ENCODE results near the gene CTDSPL.

DNA sequence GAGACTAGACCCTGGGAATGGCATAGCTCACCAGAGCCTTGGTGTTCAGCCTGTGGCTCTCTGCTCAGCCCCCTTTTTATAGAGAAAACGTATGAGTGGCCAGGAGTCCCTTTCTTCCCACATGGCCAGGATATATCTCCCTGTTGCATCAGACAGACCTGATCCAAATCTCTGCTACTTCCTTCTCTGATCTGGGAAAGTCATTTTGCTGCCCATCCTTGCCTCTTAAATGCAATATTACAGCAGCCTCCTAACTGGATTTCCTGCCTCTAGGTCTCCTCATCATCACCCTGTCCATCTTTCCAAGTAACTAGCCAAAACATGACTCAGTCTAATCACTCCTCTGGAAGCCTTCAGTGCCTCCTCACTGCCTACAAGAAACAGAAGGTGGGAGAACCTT lies 42.9 kb downstream of the CTDSPL start:
- TF ChIP-seq, protein P1, sequence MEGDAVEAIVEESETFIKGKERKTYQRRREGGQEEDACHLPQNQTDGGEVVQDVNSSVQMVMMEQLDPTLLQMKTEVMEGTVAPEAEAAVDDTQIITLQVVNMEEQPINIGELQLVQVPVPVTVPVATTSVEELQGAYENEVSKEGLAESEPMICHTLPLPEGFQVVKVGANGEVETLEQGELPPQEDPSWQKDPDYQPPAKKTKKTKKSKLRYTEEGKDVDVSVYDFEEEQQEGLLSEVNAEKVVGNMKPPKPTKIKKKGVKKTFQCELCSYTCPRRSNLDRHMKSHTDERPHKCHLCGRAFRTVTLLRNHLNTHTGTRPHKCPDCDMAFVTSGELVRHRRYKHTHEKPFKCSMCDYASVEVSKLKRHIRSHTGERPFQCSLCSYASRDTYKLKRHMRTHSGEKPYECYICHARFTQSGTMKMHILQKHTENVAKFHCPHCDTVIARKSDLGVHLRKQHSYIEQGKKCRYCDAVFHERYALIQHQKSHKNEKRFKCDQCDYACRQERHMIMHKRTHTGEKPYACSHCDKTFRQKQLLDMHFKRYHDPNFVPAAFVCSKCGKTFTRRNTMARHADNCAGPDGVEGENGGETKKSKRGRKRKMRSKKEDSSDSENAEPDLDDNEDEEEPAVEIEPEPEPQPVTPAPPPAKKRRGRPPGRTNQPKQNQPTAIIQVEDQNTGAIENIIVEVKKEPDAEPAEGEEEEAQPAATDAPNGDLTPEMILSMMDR (IDR thresholded peaks at IDR 0.05): no peak
- no peak for TF ChIP-seq POLR2A (IDR thresholded peaks at IDR 0.05)
